ENCODE data around the gene HSD17B8. TPM values are rescaled to one million over a fixed set of nuclear protein-coding genes. Genes with fewer than 3 reads are reported as not detected.

Gene HSD17B8
- polyA plus RNA-seq, 1 of the 3 experiments (the other 2 are of a cell fraction): 37.5 TPM

DNA sequence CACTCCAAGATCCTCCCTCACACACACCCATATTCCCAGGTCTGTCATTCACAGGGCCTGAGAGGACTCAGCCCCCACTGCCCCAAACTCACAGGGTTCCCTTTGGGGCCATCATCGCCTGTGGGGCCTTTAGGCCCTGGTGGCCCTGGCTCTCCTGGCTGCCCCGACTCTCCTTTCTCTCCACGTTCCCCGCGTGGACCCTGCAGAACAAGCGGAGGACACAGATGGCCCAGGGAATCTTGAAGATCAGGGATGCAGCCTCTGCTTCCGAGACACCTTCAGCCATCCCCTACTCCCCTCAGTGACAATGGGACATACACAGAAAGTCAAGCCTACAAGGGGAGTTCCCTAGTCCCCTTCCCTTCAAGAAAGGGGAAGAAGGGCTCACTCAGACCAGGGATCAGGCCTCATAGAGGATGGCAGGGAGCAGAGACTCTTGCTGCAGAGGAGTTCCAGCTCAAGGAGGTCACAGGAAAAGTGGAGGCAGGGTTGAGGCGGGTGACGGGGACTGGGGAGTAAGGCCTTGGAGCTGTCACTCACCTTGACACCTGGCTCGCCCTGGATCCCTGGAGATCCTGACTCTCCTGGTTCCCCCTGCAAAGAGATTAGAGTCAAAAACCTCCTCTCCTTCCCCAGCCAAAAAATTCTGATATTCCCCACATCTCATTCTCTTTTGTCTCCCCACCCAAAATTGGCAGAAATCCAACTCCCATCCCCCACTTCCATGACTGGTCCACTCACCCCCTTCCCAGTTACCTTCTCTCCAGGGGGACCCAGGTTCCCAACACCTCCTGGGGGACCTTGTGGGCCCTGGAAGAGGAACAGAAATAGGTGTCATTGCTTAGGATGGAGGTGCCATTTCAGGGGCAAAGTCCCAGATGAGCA, 34.9 kb upstream of the HSD17B8 start:
- WGBS (ENCODE audit: low lambda C conversion rate): 86% methylated on average over 8 of the region's 10 CpGs
- no peak overlapping the region for H3K27ac ChIP-seq (ENCODE audit: low read depth in 2 of 2, low read length in 1 of 2)

DNA sequence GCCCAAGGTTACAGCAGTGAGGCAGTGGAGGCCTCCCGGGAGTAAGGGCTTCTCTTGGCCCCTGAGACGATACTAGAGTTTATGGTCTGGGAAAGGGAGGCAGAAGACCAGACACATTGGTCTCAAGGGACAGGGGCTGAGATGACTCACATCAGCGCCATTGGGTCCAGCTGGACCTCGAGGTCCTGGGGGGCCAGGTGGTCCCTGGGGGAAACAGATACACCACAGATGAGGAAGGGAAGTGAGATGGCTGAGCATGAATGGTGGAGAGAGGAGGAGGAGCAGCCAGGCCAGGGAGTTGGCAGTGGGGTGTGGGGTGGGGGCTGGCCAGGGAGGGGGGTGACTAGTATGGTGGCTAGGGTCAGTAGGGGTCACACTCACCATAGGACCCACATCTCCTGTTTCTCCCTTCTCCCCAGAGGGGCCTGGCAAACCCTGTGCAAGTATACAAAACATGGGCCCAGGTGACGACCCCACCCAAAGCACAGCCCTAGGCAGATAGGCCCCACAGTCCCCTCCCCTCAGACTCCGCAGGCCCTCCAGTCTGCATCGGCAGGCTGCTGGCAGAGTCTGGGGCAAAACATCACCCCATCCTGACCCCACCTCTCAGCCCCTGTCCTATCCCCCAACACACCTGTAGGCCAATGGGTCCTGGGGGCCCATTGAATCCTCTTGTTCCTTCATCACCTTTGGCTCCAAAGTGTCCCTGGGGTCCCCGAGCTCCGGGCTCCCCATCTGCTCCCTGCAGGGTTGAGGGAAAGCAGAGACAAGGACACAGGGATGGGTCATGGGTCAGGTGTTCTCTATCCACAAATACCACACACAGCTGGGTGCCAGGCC, 34.1 kb upstream of the HSD17B8 start:
- WGBS (ENCODE audit: low lambda C conversion rate): 63% methylated on average over 7 of the region's 9 CpGs
- Histone ChIP-seq H3K4me3 (ENCODE audit: low read depth in 2 of 2, low read length in 1 of 2) (no peak overlapping the region), H3K9ac (no peak overlapping the region), H2AFZ (ENCODE audit: low read depth) (no peak overlapping the region), H3K79me2 (ENCODE audit: insufficient read depth) (no peaks in the 10 kb centered on the region), H3K9me2 (no peaks in the 10 kb centered on the region), H3K27me3 (ENCODE audit: insufficient read depth) (no peaks in the 10 kb centered on the region), H4K20me1 (ENCODE audit: insufficient read depth) (no peaks in the 10 kb centered on the region), H3K36me3 (replicated peaks in 1 of 2; ENCODE audit: control insufficient read depth in 1 of 2, insufficient read depth in 2 of 2, low read length in 1 of 2) (no peaks in the 10 kb centered on the region), H3K4me2 (no peak overlapping the region), H3K4me1 (ENCODE audit: control insufficient read depth in 1 of 2, insufficient read depth in 2 of 2, low read depth in 1 of 2, low read length in 1 of 2) (no peaks in the 10 kb centered on the region), H3K27ac (ENCODE audit: low read depth in 2 of 2, low read length in 1 of 2) (no peak overlapping the region), H3F3A (replicated peaks; ENCODE audit: insufficient read depth) (no peaks in the 10 kb centered on the region), H3K9me3 (no peaks in the 10 kb centered on the region)
- ChIA-PET CTCF (interaction anchor here (0.6 kb wide), 1 partner anchor 9 kb away, joined by 3 read pairs; no protein-coding TSS in a partner anchor), POLR2A (no interaction called here)
- DNase-seq: peak; percentile 18
- TF ChIP-seq, protein P1, sequence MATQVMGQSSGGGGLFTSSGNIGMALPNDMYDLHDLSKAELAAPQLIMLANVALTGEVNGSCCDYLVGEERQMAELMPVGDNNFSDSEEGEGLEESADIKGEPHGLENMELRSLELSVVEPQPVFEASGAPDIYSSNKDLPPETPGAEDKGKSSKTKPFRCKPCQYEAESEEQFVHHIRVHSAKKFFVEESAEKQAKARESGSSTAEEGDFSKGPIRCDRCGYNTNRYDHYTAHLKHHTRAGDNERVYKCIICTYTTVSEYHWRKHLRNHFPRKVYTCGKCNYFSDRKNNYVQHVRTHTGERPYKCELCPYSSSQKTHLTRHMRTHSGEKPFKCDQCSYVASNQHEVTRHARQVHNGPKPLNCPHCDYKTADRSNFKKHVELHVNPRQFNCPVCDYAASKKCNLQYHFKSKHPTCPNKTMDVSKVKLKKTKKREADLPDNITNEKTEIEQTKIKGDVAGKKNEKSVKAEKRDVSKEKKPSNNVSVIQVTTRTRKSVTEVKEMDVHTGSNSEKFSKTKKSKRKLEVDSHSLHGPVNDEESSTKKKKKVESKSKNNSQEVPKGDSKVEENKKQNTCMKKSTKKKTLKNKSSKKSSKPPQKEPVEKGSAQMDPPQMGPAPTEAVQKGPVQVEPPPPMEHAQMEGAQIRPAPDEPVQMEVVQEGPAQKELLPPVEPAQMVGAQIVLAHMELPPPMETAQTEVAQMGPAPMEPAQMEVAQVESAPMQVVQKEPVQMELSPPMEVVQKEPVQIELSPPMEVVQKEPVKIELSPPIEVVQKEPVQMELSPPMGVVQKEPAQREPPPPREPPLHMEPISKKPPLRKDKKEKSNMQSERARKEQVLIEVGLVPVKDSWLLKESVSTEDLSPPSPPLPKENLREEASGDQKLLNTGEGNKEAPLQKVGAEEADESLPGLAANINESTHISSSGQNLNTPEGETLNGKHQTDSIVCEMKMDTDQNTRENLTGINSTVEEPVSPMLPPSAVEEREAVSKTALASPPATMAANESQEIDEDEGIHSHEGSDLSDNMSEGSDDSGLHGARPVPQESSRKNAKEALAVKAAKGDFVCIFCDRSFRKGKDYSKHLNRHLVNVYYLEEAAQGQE (IDR thresholded peaks at IDR 0.05; ENCODE audit: low read depth, low read length): no peak
- TF ChIP-seq ELF1 (IDR thresholded peaks at IDR 0.05): no peak
- TF ChIP-seq, protein P2, sequence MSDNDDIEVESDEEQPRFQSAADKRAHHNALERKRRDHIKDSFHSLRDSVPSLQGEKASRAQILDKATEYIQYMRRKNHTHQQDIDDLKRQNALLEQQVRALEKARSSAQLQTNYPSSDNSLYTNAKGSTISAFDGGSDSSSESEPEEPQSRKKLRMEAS (IDR thresholded peaks at IDR 0.05; ENCODE audit: low read depth): no peak
- TF ChIP-seq EZH2phosphoT487 (IDR thresholded peaks at IDR 0.05; ENCODE audit: borderline replicate concordance, low read depth): no peak
- no peak for TF ChIP-seq MXI1 (IDR thresholded peaks at IDR 0.05; ENCODE audit: low read depth, low read length)
- no peak for TF ChIP-seq EP300 (IDR thresholded peaks at IDR 0.05; ENCODE audit: borderline replicate concordance in 1 of 2, low read depth in 1 of 2, low read length in 1 of 2)
- TF ChIP-seq FOXJ3 (CRISPR knock-in tag; IDR thresholded peaks at IDR 0.05): no peak
- TF ChIP-seq TCF12 (IDR thresholded peaks at IDR 0.05): no peak
- TF ChIP-seq TAF1 (IDR thresholded peaks at IDR 0.05; ENCODE audit: borderline replicate concordance, low read depth, low read length): no peak

More for the DNA sequence above, 34.9 kb upstream of the HSD17B8 start:
- Histone ChIP-seq H3K79me2 (ENCODE audit: insufficient read depth) (no peaks in the 10 kb centered on the region), H4K20me1 (ENCODE audit: insufficient read depth) (no peaks in the 10 kb centered on the region), H3K36me3 (replicated peaks in 1 of 2; ENCODE audit: control insufficient read depth in 1 of 2, insufficient read depth in 2 of 2, low read length in 1 of 2) (no peaks in the 10 kb centered on the region), H3K4me3 (ENCODE audit: low read depth in 2 of 2, low read length in 1 of 2) (no peak overlapping the region), H3K27me3 (ENCODE audit: insufficient read depth) (no peaks in the 10 kb centered on the region), H3K9me2 (no peaks in the 10 kb centered on the region), H3K9me3 (no peaks in the 10 kb centered on the region), H3K4me1 (ENCODE audit: control insufficient read depth in 1 of 2, insufficient read depth in 2 of 2, low read depth in 1 of 2, low read length in 1 of 2) (no peaks in the 10 kb centered on the region), H3K4me2 (no peak overlapping the region), H3F3A (replicated peaks; ENCODE audit: insufficient read depth) (no peaks in the 10 kb centered on the region), H3K9ac (no peak overlapping the region), H2AFZ (ENCODE audit: low read depth) (no peak overlapping the region)
- POLR2A ChIA-PET: no interaction called here
- DNase-seq: no peak
- TF ChIP-seq, protein P3, sequence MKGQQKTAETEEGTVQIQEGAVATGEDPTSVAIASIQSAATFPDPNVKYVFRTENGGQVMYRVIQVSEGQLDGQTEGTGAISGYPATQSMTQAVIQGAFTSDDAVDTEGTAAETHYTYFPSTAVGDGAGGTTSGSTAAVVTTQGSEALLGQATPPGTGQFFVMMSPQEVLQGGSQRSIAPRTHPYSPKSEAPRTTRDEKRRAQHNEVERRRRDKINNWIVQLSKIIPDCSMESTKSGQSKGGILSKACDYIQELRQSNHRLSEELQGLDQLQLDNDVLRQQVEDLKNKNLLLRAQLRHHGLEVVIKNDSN (IDR thresholded peaks at IDR 0.05; ENCODE audit: borderline replicate concordance, low read depth): no peak
- TF ChIP-seq JUND (IDR thresholded peaks at IDR 0.05) (no peak), GATA2 (CRISPR knock-in tag; IDR thresholded peaks at IDR 0.05) (no peak), EZH2phosphoT487 (IDR thresholded peaks at IDR 0.05; ENCODE audit: borderline replicate concordance, low read depth) (no peak), RFX5 (IDR thresholded peaks at IDR 0.05; ENCODE audit: low read length) (no peak), SIN3A (IDR thresholded peaks at IDR 0.05; ENCODE audit: borderline replicate concordance, low read depth, low read length) (no peak), SMC3 (IDR thresholded peaks at IDR 0.05; ENCODE audit: low read depth, low read length) (no peak)
- TF ChIP-seq, protein P4, sequence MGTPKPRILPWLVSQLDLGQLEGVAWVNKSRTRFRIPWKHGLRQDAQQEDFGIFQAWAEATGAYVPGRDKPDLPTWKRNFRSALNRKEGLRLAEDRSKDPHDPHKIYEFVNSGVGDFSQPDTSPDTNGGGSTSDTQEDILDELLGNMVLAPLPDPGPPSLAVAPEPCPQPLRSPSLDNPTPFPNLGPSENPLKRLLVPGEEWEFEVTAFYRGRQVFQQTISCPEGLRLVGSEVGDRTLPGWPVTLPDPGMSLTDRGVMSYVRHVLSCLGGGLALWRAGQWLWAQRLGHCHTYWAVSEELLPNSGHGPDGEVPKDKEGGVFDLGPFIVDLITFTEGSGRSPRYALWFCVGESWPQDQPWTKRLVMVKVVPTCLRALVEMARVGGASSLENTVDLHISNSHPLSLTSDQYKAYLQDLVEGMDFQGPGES (IDR thresholded peaks at IDR 0.05; ENCODE audit: low read depth, low read length): no peak
- TF ChIP-seq, protein P5, sequence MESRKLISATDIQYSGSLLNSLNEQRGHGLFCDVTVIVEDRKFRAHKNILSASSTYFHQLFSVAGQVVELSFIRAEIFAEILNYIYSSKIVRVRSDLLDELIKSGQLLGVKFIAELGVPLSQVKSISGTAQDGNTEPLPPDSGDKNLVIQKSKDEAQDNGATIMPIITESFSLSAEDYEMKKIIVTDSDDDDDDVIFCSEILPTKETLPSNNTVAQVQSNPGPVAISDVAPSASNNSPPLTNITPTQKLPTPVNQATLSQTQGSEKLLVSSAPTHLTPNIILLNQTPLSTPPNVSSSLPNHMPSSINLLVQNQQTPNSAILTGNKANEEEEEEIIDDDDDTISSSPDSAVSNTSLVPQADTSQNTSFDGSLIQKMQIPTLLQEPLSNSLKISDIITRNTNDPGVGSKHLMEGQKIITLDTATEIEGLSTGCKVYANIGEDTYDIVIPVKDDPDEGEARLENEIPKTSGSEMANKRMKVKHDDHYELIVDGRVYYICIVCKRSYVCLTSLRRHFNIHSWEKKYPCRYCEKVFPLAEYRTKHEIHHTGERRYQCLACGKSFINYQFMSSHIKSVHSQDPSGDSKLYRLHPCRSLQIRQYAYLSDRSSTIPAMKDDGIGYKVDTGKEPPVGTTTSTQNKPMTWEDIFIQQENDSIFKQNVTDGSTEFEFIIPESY (IDR thresholded peaks at IDR 0.05; ENCODE audit: borderline replicate concordance, low read depth): no peak
- CTCF ChIA-PET: interaction anchor here (0.6 kb wide), 1 partner anchor 8 kb away, joined by 3 read pairs; no protein-coding TSS in a partner anchor

Data from SK-N-SH (cell line).